Gastroesophageal sphincter (tissue), 2 donors: ENCODE measurements around the gene BTBD9.

Experiments used
- POLR2A ChIP-seq, 2 donors: fragments of 450-650 bp; IDR thresholded peaks; one replicate each; pipeline ENCODE4 v1.6.1; 2017; ENCODE audit warnings: antibody characterized with exemption in 2 of 2, mild to moderate bottlenecking in 2 of 2, moderate library complexity in 1 of 2
- POLR2AphosphoS5 ChIP-seq: sonication (generic); formaldehyde crosslinking; IDR thresholded peaks from one replicate; pipeline ENCODE4 v1.6.1; 2017; ENCODE audit warnings: antibody characterized with exemption

DNA sequence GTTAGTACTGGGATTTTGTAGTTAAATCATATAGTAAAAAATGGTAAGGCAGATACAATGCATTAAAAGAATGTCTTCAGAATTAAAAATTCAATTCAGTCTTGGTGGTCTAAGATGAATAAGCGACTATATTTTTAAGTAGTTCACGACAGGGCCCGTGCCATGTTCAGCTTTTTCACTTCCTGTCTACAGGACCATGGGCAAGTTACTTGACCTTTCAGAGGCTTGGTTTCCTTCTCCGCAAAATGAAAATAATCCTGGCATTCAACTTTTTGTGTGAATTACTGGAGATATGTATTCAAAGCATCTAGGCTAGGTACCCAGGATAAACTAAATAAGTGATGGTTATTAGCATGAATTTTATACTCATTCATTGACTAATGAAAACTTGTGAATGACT is 216.0 kb downstream of the BTBD9 start:
- TF ChIP-seq POLR2AphosphoS5 (no peak), POLR2A (IDR thresholded peaks at IDR 0.05) (no peak)
